SK-N-SH treated with all-trans-retinoic acid at 6 μM for 48 hours (cell line): ENCODE measurements around the gene MDM4.

Source experiments
- ATAC-seq: fragments of 200-7000 bp; cut with Tn5 transposase; 3 replicates; pipeline ENCODE4 v1.9.1; 2020; ENCODE audit warnings: mild to moderate bottlenecking, moderate library complexity
- BACH2 ChIP-seq: fragments of 250-450 bp; sonication (Bioruptor Pico); IDR thresholded peaks from 2 replicates; pipeline ENCODE4 v1.9.0; 2021; ENCODE audit warnings: mild to moderate bottlenecking, borderline replicate concordance
- CREB5 ChIP-seq: fragments of 250-450 bp; sonication (Bioruptor Pico); IDR thresholded peaks from 2 replicates; pipeline ENCODE4 v1.5.1; 2020; ENCODE audit warnings: low read depth, mild to moderate bottlenecking, moderate library complexity
- CSDC2 ChIP-seq: fragments of 250-450 bp; sonication (Bioruptor Pico); IDR thresholded peaks from 2 replicates; pipeline ENCODE4 v1.5.0; 2020; ENCODE audit warnings: mild to moderate bottlenecking, moderate library complexity
- CSRNP3 ChIP-seq: fragments of 250-450 bp; sonication (Bioruptor Pico); IDR thresholded peaks from 2 replicates; pipeline ENCODE4 v1.5.1; 2021; ENCODE audit warnings: mild to moderate bottlenecking, moderate library complexity
- GLIS3 ChIP-seq: fragments of 250-450 bp; sonication (Bioruptor Pico); IDR thresholded peaks from 2 replicates; pipeline ENCODE4 v1.5.0; 2020; ENCODE audit warnings: mild to moderate bottlenecking, moderate library complexity
- OSR1 ChIP-seq: fragments of 250-450 bp; sonication (Bioruptor Pico); IDR thresholded peaks from 2 replicates; pipeline ENCODE4 v1.8.0; 2022; ENCODE audit warnings: moderate library complexity, mild to moderate bottlenecking, inconsistent platforms
- POU6F1 ChIP-seq: fragments of 250-450 bp; sonication (Bioruptor Pico); IDR thresholded peaks from 2 replicates; pipeline ENCODE4 v1.8.0; 2021; ENCODE audit warnings: low read depth, mild to moderate bottlenecking, moderate library complexity, borderline replicate concordance
- RARB ChIP-seq: fragments of 250-450 bp; sonication (Bioruptor Pico); IDR thresholded peaks from 2 replicates; pipeline ENCODE4 v1.8.0; 2021; ENCODE audit warnings: mild to moderate bottlenecking, moderate library complexity
- SNAI2 ChIP-seq: fragments of 250-450 bp; sonication (Bioruptor Pico); IDR thresholded peaks from 2 replicates; pipeline ENCODE4 v1.5.0; 2020; ENCODE audit warnings: mild to moderate bottlenecking, moderate library complexity
- TOX ChIP-seq: fragments of 250-450 bp; sonication (Bioruptor Pico); IDR thresholded peaks from 2 replicates; pipeline ENCODE4 v1.8.0; 2021; ENCODE audit warnings: mild to moderate bottlenecking, moderate library complexity, borderline replicate concordance
- TSHZ2 ChIP-seq: fragments of 250-450 bp; sonication (Bioruptor Pico); IDR thresholded peaks from 2 replicates; pipeline ENCODE4 v1.5.0; 2020; ENCODE audit warnings: mild to moderate bottlenecking, moderate library complexity
- ZC3H10 ChIP-seq: fragments of 250-450 bp; sonication (Bioruptor Pico); IDR thresholded peaks from 2 replicates; pipeline ENCODE4 v1.5.1; 2021; ENCODE audit warnings: mild to moderate bottlenecking, moderate library complexity
- ZFP3 ChIP-seq: fragments of 250-450 bp; sonication (Bioruptor Pico); IDR thresholded peaks from 2 replicates; pipeline ENCODE4 v1.5.0; 2020; ENCODE audit warnings: mild to moderate bottlenecking, moderate library complexity
- ZNF8 ChIP-seq: fragments of 450-650 bp; formaldehyde crosslinking; IDR thresholded peaks from 2 replicates; pipeline ENCODE4 v1.5.0; 2020; ENCODE audit warnings: mild to moderate bottlenecking, moderate library complexity

Gene MDM4

GRCh38 chr1:204528241-204528640 is 12.0 kb downstream of the MDM4 start (continued):
- TF ChIP-seq TSHZ2 (CRISPR knock-in tag) = no peak
- TF ChIP-seq ZFP3 = no peak
- TF ChIP-seq BACH2 = no peak
- no peak for TF ChIP-seq CSRNP3 (CRISPR knock-in tag)
- TF ChIP-seq, all 23 proteins: peak for 0

GRCh38 chr1:204528677-204529076 is 12.5 kb downstream of the MDM4 start:
- TF ChIP-seq SNAI2 (CRISPR knock-in tag) (no peak), RARB (no peak), BACH2 (no peak), OSR1 (CRISPR knock-in tag) (no peak), ZNF8 (CRISPR knock-in tag) (no peak), CSDC2 (CRISPR knock-in tag) (no peak)
- no peak for ATAC-seq

GRCh38 chr1:204529371-204529895 is 13.2 kb downstream of the MDM4 start:
- peak; percentile 35 for ATAC-seq

More at GRCh38 chr1:204529371-204529895, 13.2 kb downstream of the MDM4 start:
- TF ChIP-seq RARB (no peak), GLIS3 (CRISPR knock-in tag) (no peak), TSHZ2 (CRISPR knock-in tag) (no peak), CSDC2 (CRISPR knock-in tag) (no peak), POU6F1 (CRISPR knock-in tag) (no peak), CREB5 (CRISPR knock-in tag) (no peak), TOX (CRISPR knock-in tag) (no peak), ZC3H10 (no peak)
